ENCODE results near the gene RNF222. TPM values are rescaled to one million over a fixed set of nuclear protein-coding genes. Genes with fewer than 3 reads are reported as not detected.
A peak's percentile ranks its signal among the peaks of the same experiment; 100 is the strongest.
"Not testable (repeated sequence)": the region's sequence is repeated elsewhere in the genome, so short reads cannot be mapped to it uniquely, and the experiment has no call there.

Gene RNF222
- total RNA-seq, 1 experiment from 2014 or later = 0.09 TPM

DNA sequence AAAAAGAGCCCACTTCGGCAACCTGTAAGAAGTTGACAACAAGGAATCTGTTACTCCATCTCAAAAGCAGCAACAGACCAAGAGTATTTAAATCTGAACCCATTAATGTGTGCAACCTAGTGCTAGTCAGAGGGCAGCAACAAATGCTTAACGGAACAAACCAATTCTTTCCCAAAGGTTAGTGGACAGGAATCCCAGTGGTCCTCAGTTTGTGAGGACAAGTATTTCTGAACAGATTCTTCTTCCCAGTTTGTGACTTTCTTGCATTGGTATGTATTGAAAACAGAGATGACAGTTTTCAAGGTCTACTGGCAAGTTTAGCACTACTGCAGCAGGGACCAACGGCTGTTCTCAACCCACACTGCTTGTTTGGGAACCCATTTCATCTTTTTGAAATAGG, 17.6 kb downstream of the RNF222 start:
- Histone ChIP-seq H2AFZ (ENCODE audit: low read length) (no peak overlapping the region), H3K9me3 (ENCODE audit: control insufficient read depth, low read depth, low read length) (no peaks in the 10 kb centered on the region), H2BK120ac (ENCODE audit: low read depth, low read length, poor library complexity, severe bottlenecking) (no peak overlapping the region), H3K27ac (ENCODE audit: insufficient read length, low read depth, low read length) (no peak overlapping the region), H3T11ph (ENCODE audit: low read length) (no peak overlapping the region), H4K20me1 (ENCODE audit: control insufficient read depth, insufficient read depth, insufficient read length) (no peaks in the 10 kb centered on the region), H4K91ac (ENCODE audit: insufficient read length, low read depth, low read length) (no peak overlapping the region), H3K79me2 (ENCODE audit: insufficient read depth, low read length) (peaks cover 11% of the 10 kb centered on the region; the same call in 1 of the 2 replicates), H3K23ac (ENCODE audit: insufficient read length, low read depth, low read length) (no peak overlapping the region), H3K27me3 (ENCODE audit: insufficient read depth, low read length) (no peaks in the 10 kb centered on the region), H3K23me2 (ENCODE audit: insufficient read length, low read depth, low read length, poor library complexity, severe bottlenecking) (peaks cover 13% of the 10 kb centered on the region), H3K4ac (ENCODE audit: low read depth, low read length) (no peak overlapping the region), H4K8ac (replicated peaks; ENCODE audit: insufficient read length, low read depth, low read length) (no peak overlapping the region), H2BK12ac (ENCODE audit: insufficient read length, low read depth, low read length) (no peak overlapping the region), H4K5ac (ENCODE audit: insufficient read length, low read depth, low read length) (no peak overlapping the region), H3K18ac (ENCODE audit: insufficient read length, low read depth, low read length) (no peak overlapping the region), H3K14ac (ENCODE audit: insufficient read depth, low read length) (no peak overlapping the region), H2BK20ac (ENCODE audit: low read depth, low read length, poor library complexity, severe bottlenecking) (no peak overlapping the region), H3K56ac (ENCODE audit: insufficient read length, low read depth, low read length) (no peak overlapping the region), H2AK5ac (ENCODE audit: insufficient read length, low read length) (no peak overlapping the region), H3K9ac (ENCODE audit: extremely low read depth, insufficient read length, low read length) (no peak overlapping the region), H3K4me2 (ENCODE audit: insufficient read depth, insufficient read length, low read length) (peak overlapping the region; percentile 96), H2BK5ac (ENCODE audit: insufficient read length, low read length) (no peak overlapping the region), H2BK15ac (ENCODE audit: low read depth, low read length) (no peak overlapping the region), H3K4me1 (ENCODE audit: insufficient read depth, low read length) (peaks cover 3% of the 10 kb centered on the region), H3K79me1 (ENCODE audit: insufficient read depth, low read depth, low read length, poor library complexity, severe bottlenecking) (no peaks in the 10 kb centered on the region)
- no CpG with 5 or more reads among the region's 3 CpGs for WGBS (ENCODE audit: extremely low coverage, insufficient read length, low lambda C conversion rate)
- Mint-ChIP-seq H3K27ac (peak overlapping the region in 2 of 3 experiments; percentile 44 to 98; a peak in 3 of 7 replicates), H3K36me3 (ENCODE audit: insufficient read depth in 1 of 3, low read depth in 3 of 3) (peaks cover 53 to 69% (median 68%) of the 10 kb centered on the region in 3 experiments), H3K4me3 (peak overlapping the region; percentile 99 to 100; a peak in 4 of 5 replicates), H3K9me3 (no peaks in the 10 kb centered on the region; a peak in 1 of 5 replicates), H3K27me3 (ENCODE audit: low read depth) (no peaks in the 10 kb centered on the region), H3K4me1 (peaks cover 47 to 64% of the 10 kb centered on the region in 2 experiments)
- TF ChIP-seq, protein P1, sequence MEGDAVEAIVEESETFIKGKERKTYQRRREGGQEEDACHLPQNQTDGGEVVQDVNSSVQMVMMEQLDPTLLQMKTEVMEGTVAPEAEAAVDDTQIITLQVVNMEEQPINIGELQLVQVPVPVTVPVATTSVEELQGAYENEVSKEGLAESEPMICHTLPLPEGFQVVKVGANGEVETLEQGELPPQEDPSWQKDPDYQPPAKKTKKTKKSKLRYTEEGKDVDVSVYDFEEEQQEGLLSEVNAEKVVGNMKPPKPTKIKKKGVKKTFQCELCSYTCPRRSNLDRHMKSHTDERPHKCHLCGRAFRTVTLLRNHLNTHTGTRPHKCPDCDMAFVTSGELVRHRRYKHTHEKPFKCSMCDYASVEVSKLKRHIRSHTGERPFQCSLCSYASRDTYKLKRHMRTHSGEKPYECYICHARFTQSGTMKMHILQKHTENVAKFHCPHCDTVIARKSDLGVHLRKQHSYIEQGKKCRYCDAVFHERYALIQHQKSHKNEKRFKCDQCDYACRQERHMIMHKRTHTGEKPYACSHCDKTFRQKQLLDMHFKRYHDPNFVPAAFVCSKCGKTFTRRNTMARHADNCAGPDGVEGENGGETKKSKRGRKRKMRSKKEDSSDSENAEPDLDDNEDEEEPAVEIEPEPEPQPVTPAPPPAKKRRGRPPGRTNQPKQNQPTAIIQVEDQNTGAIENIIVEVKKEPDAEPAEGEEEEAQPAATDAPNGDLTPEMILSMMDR (conservative IDR thresholded peaks at IDR 0.05) = no peak
- no peak for DNase-seq

DNA sequence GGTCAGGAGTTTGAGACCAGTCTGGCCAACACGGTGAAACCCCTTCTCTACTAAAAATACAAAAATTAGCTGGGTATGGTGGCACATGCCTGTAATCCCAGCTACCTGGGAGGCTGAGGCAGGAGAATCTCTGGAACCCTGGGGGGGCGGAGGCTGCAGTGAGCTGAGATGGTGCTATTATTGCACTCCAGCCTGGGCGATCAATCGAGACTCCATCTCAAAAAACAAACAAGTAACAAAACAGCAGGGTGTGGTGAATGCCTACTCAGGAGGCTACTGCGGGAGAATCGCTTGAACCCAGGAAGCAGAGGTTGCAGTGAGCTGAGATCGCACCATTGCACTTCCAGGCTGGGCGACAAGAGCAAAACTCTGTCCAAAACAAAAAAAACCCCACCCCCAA, 19.5 kb downstream of the RNF222 start:
- H3K4ac ChIP-seq (ENCODE audit: low read depth, low read length); H3K23ac ChIP-seq (ENCODE audit: insufficient read length, low read depth, low read length); H2BK5ac ChIP-seq (ENCODE audit: insufficient read length, low read length); H4K8ac ChIP-seq (replicated peaks; ENCODE audit: insufficient read length, low read depth, low read length); DNase-seq; H2BK120ac ChIP-seq (ENCODE audit: low read depth, low read length, poor library complexity, severe bottlenecking); H3K14ac ChIP-seq (ENCODE audit: insufficient read depth, low read length); H4K91ac ChIP-seq (ENCODE audit: insufficient read length, low read depth, low read length); H4K20me1 ChIP-seq (ENCODE audit: control insufficient read depth, insufficient read depth, insufficient read length); H2AK5ac ChIP-seq (ENCODE audit: insufficient read length, low read length); H3K27ac ChIP-seq (ENCODE audit: insufficient read length, low read depth, low read length); H3K4me1 ChIP-seq (ENCODE audit: insufficient read depth, low read length); H3K56ac ChIP-seq (ENCODE audit: insufficient read length, low read depth, low read length); H3K27me3 ChIP-seq (ENCODE audit: insufficient read depth, low read length); H4K5ac ChIP-seq (ENCODE audit: insufficient read length, low read depth, low read length); H3K9ac ChIP-seq (ENCODE audit: extremely low read depth, insufficient read length, low read length); H3K18ac ChIP-seq (ENCODE audit: insufficient read length, low read depth, low read length); H3K27me3 Mint-ChIP-seq (ENCODE audit: low read depth); H3K9me3 ChIP-seq (ENCODE audit: control insufficient read depth, low read depth, low read length); H2BK15ac ChIP-seq (ENCODE audit: low read depth, low read length); H2BK12ac ChIP-seq (ENCODE audit: insufficient read length, low read depth, low read length); H3K4me2 ChIP-seq (ENCODE audit: insufficient read depth, insufficient read length, low read length); H3T11ph ChIP-seq (ENCODE audit: low read length); H2BK20ac ChIP-seq (ENCODE audit: low read depth, low read length, poor library complexity, severe bottlenecking); H3K9me3 Mint-ChIP-seq; H3K79me1 ChIP-seq (ENCODE audit: insufficient read depth, low read depth, low read length, poor library complexity, severe bottlenecking); H2AFZ ChIP-seq (ENCODE audit: low read length): not testable (repeated sequence)
- Mint-ChIP-seq H3K27ac (peak overlapping the region in 1 of 3 experiments; percentile 81; a peak in 2 of 7 replicates), H3K36me3 (ENCODE audit: insufficient read depth in 1 of 3, low read depth in 3 of 3) (peaks cover 53 to 78% (median 71%) of the 10 kb centered on the region in 3 experiments), H3K4me3 (peak overlapping the region in 1 of 2 experiments; percentile 38; a peak in 3 of 5 replicates), H3K4me1 (peaks cover 44 to 54% of the 10 kb centered on the region in 2 experiments)
- H3K79me2 ChIP-seq (ENCODE audit: insufficient read depth, low read length) = peaks cover 11% of the 10 kb centered on the region; the same call in 1 of the 2 replicates
- peaks cover 13% of the 10 kb centered on the region for H3K23me2 ChIP-seq (ENCODE audit: insufficient read length, low read depth, low read length, poor library complexity, severe bottlenecking)
- WGBS (ENCODE audit: extremely low coverage, insufficient read length, low lambda C conversion rate) = no CpG with 5 or more reads among the region's 8 CpGs

Data from H9 (cell line).